D721Med (cell line): ENCODE results near the gene FOXP1.

Experiments used
- DNase-seq: peaks from one replicate; pipeline ENCODE4 v3.0.0; 2011; ENCODE audit warnings: low spot score; ENCODE audit not compliant: insufficient read length
- FAIRE-seq: peaks from 2 replicates; lab custom pipeline; 2011; peaks lifted over from hg19 to GRCh38; lab: Jason Lieb, UNC
- TF ChIP-seq, protein P1 (sequence below): IDR thresholded peaks from 2 replicates; pipeline ENCODE4 v1.5.1; 2012; ENCODE audit warnings: mild to moderate bottlenecking, control low read depth; ENCODE audit not compliant: insufficient read depth; ENCODE audit errors: missing control alignments

Gene FOXP1

DNA sequence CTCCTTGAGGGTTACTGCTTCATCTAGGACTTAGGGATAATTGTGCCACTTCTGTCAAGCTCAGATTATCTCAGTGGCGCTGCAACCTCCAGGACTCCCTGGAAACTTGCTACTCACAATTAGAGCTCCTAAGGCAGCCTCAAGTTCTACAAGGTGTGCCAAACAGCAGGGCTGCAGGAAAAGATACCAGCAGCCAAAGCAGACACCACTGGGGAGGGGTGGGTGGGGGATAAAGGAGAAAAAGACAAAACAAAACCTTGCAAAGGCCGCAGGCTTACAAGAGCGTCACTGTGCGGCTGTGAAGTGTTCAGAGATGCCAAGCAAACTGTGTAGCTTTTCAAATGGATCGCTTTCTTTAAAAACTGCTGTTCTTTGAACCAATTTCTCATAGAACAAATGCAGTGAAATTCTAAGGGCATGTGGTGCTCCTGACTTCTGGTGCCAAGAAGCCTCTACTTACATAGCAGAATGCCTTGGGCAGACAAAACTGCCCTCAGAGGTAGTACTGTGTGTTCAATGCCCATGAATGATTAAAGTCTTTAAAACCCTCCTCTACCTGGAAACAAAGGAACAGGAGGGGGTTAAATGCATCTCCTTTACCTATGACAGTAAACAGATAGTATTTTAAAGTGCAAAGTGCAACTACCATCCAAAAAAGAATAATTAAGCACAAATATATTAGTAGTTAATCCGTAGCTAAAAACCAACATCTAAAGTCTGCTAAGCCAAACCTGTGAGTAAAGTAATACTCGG, 353.4 kb downstream of the FOXP1 start:
- FAIRE-seq (no peak), DNase-seq (no peak)
- TF ChIP-seq, protein P1, sequence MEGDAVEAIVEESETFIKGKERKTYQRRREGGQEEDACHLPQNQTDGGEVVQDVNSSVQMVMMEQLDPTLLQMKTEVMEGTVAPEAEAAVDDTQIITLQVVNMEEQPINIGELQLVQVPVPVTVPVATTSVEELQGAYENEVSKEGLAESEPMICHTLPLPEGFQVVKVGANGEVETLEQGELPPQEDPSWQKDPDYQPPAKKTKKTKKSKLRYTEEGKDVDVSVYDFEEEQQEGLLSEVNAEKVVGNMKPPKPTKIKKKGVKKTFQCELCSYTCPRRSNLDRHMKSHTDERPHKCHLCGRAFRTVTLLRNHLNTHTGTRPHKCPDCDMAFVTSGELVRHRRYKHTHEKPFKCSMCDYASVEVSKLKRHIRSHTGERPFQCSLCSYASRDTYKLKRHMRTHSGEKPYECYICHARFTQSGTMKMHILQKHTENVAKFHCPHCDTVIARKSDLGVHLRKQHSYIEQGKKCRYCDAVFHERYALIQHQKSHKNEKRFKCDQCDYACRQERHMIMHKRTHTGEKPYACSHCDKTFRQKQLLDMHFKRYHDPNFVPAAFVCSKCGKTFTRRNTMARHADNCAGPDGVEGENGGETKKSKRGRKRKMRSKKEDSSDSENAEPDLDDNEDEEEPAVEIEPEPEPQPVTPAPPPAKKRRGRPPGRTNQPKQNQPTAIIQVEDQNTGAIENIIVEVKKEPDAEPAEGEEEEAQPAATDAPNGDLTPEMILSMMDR: no peak

DNA sequence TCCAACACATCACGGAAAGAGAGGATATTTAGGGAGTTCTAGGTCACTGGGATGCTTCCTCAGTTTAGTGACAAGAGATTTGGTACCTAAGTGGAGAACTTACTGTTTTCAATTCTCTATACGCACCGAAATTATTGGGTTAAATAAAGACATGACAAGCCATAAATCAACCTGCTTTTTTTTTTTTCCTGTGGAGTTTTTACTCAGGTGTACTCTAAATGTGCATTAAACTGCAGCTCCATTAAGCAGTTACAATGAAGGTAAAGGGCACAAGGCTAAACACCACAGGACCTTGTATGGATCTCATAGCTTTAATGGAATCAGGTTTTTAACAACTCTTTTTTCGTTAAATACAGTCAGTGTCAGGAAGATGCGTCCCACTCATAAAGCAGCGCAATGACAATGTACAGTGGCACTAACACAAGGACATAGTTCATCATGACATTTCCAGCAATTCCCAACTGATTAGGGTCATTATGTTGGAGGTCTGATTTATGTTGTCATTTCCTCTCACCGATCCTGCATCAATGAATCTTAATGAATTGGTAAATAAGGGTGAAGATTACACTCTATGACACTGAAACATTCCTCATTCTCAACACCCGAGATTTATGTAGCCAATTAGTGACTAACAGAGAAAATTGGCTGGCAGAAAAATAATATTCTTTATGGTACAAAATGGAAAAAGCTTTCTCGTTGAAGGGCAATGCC, 355.2 kb downstream of the FOXP1 start:
- TF ChIP-seq, protein P1: no peak
- DNase-seq (no peak), FAIRE-seq (no peak)

DNA sequence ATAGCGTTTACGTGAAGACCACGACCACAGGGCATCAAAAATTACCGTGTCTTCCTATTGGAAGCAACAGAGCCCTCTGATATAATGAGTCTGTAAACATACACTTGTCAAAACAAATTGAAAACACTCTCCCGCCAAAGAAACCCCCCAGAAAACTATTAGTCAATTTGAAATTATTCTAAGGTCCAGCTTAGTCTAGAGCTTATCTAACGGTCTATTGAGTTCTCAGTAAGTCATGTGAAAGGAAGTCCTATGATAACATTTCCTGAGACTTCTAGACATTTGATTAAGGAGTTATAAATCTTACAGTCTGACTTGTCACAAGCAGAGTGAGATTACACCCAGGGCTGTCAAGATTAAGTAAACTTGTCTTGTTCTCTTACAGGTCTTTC, 356.3 kb downstream of the FOXP1 start:
- TF ChIP-seq, protein P1: no peak
- DNase-seq: no peak
- no peak for FAIRE-seq

DNA sequence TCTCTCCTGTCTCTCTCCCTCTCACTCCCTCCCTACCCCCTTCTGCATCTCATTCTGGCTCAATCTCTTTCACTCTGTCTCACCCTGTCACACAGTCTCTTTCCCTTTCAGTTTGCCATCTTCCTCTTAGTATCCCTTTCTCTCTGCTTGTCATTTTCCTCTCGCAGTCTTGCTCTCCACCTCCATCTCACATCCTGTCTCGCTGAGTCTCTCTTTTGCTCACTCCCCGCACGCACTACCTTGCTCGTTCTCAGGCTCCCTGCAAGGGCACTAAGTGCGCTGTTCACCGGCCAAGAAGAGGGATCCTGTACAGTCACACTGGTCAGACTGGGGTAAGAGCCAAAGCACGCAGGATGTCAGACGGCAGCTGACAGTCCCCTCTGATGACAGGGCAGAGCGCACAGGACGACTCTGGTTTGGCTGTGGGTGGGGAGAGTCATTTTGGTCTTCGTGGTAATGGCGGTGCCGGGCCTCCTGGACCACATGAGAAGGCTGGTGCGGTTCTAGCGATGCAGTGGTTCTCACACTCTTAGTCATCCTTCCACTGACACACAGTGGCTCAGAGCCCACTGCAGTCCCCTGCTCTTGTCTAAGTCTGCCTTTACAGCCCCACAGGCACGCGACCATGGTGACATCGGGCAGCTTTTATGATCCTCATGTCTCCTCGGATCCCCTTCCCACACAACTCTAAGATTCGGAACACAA, 356.8 kb downstream of the FOXP1 start:
- no peak for FAIRE-seq
- TF ChIP-seq, protein P1: no peak
- no peak for DNase-seq

DNA sequence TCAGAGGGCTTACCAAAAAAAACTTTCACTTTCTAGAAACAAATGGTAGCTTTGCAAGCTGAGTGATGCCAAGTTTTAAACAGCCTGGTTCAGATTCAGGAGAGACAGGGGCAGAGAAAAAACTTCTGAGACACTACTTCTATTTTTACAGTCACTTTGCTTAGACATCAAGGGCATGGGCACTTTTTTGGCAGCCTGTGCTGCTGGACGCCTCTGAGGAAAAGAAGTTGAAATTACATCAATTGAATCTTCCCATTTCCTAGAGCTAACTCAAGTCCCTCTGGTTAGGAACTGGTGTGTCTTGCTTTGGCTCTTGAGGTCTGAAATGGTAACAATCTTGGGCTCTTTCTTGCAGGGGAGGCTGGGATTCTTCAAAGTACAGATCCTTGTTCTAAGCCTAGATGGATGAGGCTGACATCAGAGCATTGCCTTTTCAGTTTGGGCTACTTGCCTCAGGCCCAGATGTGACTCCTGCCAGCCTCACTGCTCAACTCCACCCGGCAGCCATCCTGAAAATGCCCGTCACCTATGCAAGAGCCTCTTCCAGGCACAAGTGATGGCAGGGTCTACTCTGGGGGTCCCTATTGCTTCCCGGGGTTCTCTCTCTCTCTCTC, 357.5 kb downstream of the FOXP1 start:
- FAIRE-seq (no peak), DNase-seq (no peak)
- TF ChIP-seq, protein P1: no peak

DNA sequence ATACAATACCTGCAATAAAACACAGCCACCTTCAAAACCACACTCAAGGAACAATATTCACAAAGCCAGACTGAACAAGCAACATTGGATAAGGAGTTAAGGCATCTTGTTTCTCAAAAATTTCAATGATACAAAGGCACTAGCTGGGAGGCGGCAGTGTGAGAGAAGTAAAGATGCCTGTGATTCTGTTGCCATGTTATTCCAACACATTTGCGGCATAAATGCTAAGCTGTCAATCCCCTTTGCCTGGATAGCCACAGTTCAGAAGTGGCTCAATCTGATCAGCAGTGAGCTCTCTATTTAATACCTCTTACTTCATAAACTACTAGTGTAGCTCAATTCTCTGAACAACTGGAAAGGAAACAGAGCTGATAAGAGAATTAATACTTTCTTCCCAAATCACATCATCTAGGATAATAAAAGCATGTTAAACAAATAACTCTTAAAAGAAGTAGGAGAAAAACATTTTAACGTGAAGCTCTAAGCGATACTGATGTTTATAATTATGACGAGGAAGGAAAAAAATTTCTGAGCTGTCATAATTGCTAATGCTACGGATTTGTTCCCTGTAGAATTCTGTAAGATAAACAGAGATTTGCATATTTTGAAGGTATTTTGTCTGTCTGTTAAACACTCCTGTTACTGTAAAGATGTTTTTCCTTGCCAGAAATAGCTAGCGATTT, 358.4 kb downstream of the FOXP1 start:
- TF ChIP-seq, protein P1: no peak

More for the DNA sequence above, 358.4 kb downstream of the FOXP1 start:
- no peak for DNase-seq
- peak; percentile 67 for FAIRE-seq
